Tibial nerve (tissue), 4 donors: ENCODE results near the gene RFNG. TPM values are rescaled to one million over a fixed set of nuclear protein-coding genes. Genes with fewer than 3 reads are reported as not detected.

Source experiments
- DNase-seq, 2 donors: peaks; one replicate each; pipeline ENCODE4 v3.0.0-alpha.2; 2019; ENCODE audit warnings: low spot score in 2 of 2
- H3K27ac ChIP-seq, 4 donors: fragments of 200-600 bp; sonication (generic) in 3 of 4; one replicate each; pipeline ENCODE4 v1.5.1; 2017 to 2019; ENCODE audit warnings: mild to moderate bottlenecking in 1 of 4
- H3K27me3 ChIP-seq, 2 donors: fragments of 200-600 bp; sonication (generic) in 1 of 2; one replicate each; pipeline versions ENCODE4 v1.5.1 to v1.6.0; 2017 to 2019
- H3K36me3 ChIP-seq, 3 donors: fragments of 200-600 bp; sonication (generic); one replicate each; pipeline ENCODE4 v1.5.1; 2018 to 2019
- H3K4me1 ChIP-seq, 4 donors: fragments of 200-600 bp; sonication (generic) in 3 of 4; one replicate each; pipeline ENCODE4 v1.5.1; 2017 to 2019
- H3K4me3 ChIP-seq, 4 donors: fragments of 200-600 bp; sonication (generic) in 3 of 4; one replicate each; pipeline ENCODE4 v1.5.1; 2017 to 2019; ENCODE audit warnings: mild to moderate bottlenecking in 1 of 4, moderate library complexity in 1 of 4
- H3K9me3 ChIP-seq, 4 donors: fragments of 200-600 bp; sonication (generic) in 3 of 4; one replicate each; pipeline ENCODE4 v1.5.1; 2017 to 2019
- CTCF ChIP-seq, 5 experiments: fragments of 200-600 bp in 3 of 5; fragments of 450-650 bp in 2 of 5; sonication (generic) in 3 of 5; IDR thresholded peaks; one replicate each; pipeline ENCODE4 v1.5.1; 2016 to 2019; ENCODE audit warnings: antibody characterized with exemption in 5 of 5, mild to moderate bottlenecking in 3 of 5, moderate library complexity in 2 of 5
- POLR2A ChIP-seq, 2 donors: fragments of 450-650 bp; IDR thresholded peaks; one replicate each; pipeline ENCODE4 v1.6.1; 2017; ENCODE audit warnings: antibody characterized with exemption in 2 of 2, mild to moderate bottlenecking in 2 of 2, moderate library complexity in 2 of 2
- WGBS, 2 donors: methylation state at CpG; one replicate each; pipeline ENCODE4 v1.1.5; 2018; 5-methylcytosine and 5-hydroxymethylcytosine counted together
- total RNA-seq, 4 donors: library from RNA; depleted of rRNA; stranded (reverse); fragments of >200 nt; gene quantifications; one replicate each; pipeline ENCODE4 v1.1.0, GENCODE V29; 2016

RFNG gene
- total RNA-seq, 4 donors from 2014 or later, result 43.5 to 70.2 (median 64.4) TPM

- no peak for DNase-seq
- H3K9me3 ChIP-seq, result no peaks in the 10 kb centered on the region
- TF ChIP-seq POLR2A (IDR thresholded peaks at IDR 0.05) (no peak), CTCF (IDR thresholded peaks at IDR 0.05) (no peak)
- H3K36me3 ChIP-seq, result peaks cover 0 to 20% (median 0%) of the 10 kb centered on the region in 3 donors
- H3K27ac ChIP-seq, result no peak overlapping the region
- H3K4me3 ChIP-seq, result no peak overlapping the region
- no peaks in the 10 kb centered on the region for H3K27me3 ChIP-seq
- 77 to 83% methylated on average over 7 of the region's 7 CpGs for WGBS, 2 donors
- H3K4me1 ChIP-seq, result peaks cover 0 to 32% (median 15%) of the 10 kb centered on the region in 4 donors
These were observed 53.4 kb downstream of the RFNG start for GRCh38 chr17:81998212-81998611.

Other genes starting within 250 kb of the RFNG start
- gene GCGR, start 247.7 kb downstream of the RFNG start, total RNA-seq, result 10 to 100 TPM in 2 of 4 donors, 1 to 10 TPM in 2; 1.8 to 14.7 (median 8.1) TPM
- 100 to 1,000 TPM in 1 of 4 donors, 10 to 100 TPM in 3; 78.7 to 105 (median 92.5) TPM for gene MCRIP1, start 218.5 kb downstream of the RFNG start, total RNA-seq
- 1 to 10 TPM in 1 of 4 donors, not detected in 3; 2.6 TPM for gene PPP1R27, start 216.8 kb downstream of the RFNG start, total RNA-seq
- 100 to 1,000 TPM; 385 to 594 (median 472) TPM for gene P4HB, start 191.3 kb downstream of the RFNG start, total RNA-seq
- gene ARHGDIA, start 180.5 kb downstream of the RFNG start, total RNA-seq, result 100 to 1,000 TPM; 190 to 484 (median 237) TPM
- gene ALYREF, start 160.2 kb downstream of the RFNG start, total RNA-seq, result 10 to 100 TPM; 44.5 to 67.2 (median 63.5) TPM
- gene ANAPC11, start 160.1 kb downstream of the RFNG start, total RNA-seq, result 100 to 1,000 TPM in 3 of 4 donors, 10 to 100 TPM in 1; 95.4 to 116 (median 106) TPM
- gene NPB, start 149.6 kb downstream of the RFNG start, total RNA-seq, result 1 to 10 TPM in 3 of 4 donors, not detected in 1; 4.2 to 8.7 (median 5.4) TPM
- gene PCYT2, start 140.4 kb downstream of the RFNG start, total RNA-seq, result 10 to 100 TPM; 36.0 to 64.9 (median 46.6) TPM
- 10 to 100 TPM; 22.3 to 42.2 (median 30.7) TPM for gene SIRT7, start 133.6 kb downstream of the RFNG start, total RNA-seq
- gene MAFG, start 124.1 kb downstream of the RFNG start, total RNA-seq, result 10 to 100 TPM; 17.9 to 25.5 (median 22.5) TPM
- 1 to 10 TPM; 6.3 to 9.9 (median 6.9) TPM for gene PYCR1, start 114.5 kb downstream of the RFNG start, total RNA-seq
- not detected for gene MYADML2, start 104.6 kb downstream of the RFNG start, total RNA-seq
- not detected for gene NOTUM, start 90.6 kb downstream of the RFNG start, total RNA-seq
- 10 to 100 TPM; 32.9 to 82.8 (median 55.6) TPM for gene ASPSCR1, start 74.2 kb downstream of the RFNG start, total RNA-seq
- 100 to 1,000 TPM in 1 of 4 donors, 10 to 100 TPM in 3; 69.9 to 143 (median 78.0) TPM for gene CENPX, start 28.9 kb downstream of the RFNG start, total RNA-seq
- gene LRRC45, start 28.5 kb downstream of the RFNG start, total RNA-seq, result 10 to 100 TPM; 13.1 to 25.8 (median 15.3) TPM
- 10 to 100 TPM in 1 of 4 donors, 1 to 10 TPM in 3; 2.4 to 14.7 (median 5.4) TPM for gene RAC3, start 20.1 kb downstream of the RFNG start, total RNA-seq
- 100 to 1,000 TPM; 236 to 347 (median 269) TPM for gene DCXR, start 14.1 kb downstream of the RFNG start, total RNA-seq
- gene GPS1, start 87 bp upstream of the RFNG start, total RNA-seq, result 100 to 1,000 TPM in 2 of 4 donors, 10 to 100 TPM in 2; 74.9 to 134 (median 92.9) TPM
- gene DUS1L, start 14.0 kb upstream of the RFNG start, total RNA-seq, result 100 to 1,000 TPM in 2 of 4 donors, 10 to 100 TPM in 2; 85.2 to 179 (median 106) TPM
- 100 to 1,000 TPM; 129 to 319 (median 160) TPM for gene FASN, start 46.4 kb upstream of the RFNG start, total RNA-seq
- gene CCDC57, start 161.0 kb upstream of the RFNG start, total RNA-seq, result 10 to 100 TPM; 33.5 to 91.2 (median 47.9) TPM
- 10 to 100 TPM; 10.5 to 36.0 (median 21.4) TPM for gene SLC16A3, start 177.2 kb upstream of the RFNG start, total RNA-seq
- 100 to 1,000 TPM in 3 of 4 donors, 10 to 100 TPM in 1; 93.9 to 160 (median 124) TPM for gene CSNK1D, start 221.9 kb upstream of the RFNG start, total RNA-seq